HG02938 (cell line): ENCODE data around the gene PHACTR4.
"Not testable (repeated sequence)": the region's sequence is repeated elsewhere in the genome, so short reads cannot be mapped to it uniquely, and the experiment has no call there.

Experiments used
- ATAC-seq: cut with Tn5 transposase; IDR thresholded peaks from one replicate; pipeline ENCODE4 v1.9.1; 2021; ENCODE audit warnings: mild to moderate bottlenecking, moderate library complexity; ENCODE audit not compliant: unreplicated experiment

PHACTR4 gene

GRCh38 chr1:28428012-28428411, 58.5 kb downstream of the PHACTR4 start:
- ATAC-seq: no peak

- no peak for ATAC-seq
Observed at GRCh38 chr1:28428990-28429520, 59.5 kb downstream of the PHACTR4 start.

GRCh38 chr1:28436211-28436769, 66.8 kb downstream of the PHACTR4 start:
- ATAC-seq: no peak

GRCh38 chr1:28437264-28437923, 67.9 kb downstream of the PHACTR4 start:
- ATAC-seq: no peak

DNA sequence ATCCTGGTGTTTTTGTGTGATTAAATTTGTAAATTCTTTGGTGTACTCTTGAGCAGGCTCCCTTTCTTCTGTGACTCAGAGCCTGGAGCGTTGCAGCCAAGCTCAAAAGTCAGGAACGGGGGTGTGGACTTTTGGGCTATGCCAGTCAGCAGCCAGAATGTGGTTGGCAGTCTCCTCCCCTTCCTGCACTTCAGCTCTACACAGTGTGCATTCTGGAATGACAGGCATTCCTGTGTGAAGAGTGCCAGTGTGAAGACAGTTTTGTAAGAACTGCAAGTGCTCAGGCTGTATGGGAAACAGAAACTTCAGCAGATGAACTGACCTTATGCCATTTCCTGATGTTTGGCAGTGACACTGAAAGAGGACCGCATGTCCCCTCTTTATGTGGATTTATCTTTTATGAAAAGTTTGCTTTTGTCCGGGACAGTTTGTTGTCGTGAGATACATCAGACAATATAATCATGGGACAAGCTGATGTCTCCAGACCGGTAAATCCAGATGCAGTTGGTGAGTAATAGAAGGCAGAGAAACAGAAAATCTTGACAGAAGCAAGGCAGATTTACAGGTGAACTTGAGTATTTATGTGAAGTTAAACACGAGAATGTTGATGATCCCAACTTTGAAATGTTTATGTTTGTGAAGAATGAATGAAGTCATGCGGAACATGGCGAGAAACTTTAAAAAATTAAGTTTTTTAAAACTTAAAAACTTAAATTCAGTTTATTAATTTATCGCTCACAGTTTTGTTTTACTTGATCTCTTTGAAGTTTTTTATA, 68.6 kb downstream of the PHACTR4 start:
- ATAC-seq: no peak

DNA sequence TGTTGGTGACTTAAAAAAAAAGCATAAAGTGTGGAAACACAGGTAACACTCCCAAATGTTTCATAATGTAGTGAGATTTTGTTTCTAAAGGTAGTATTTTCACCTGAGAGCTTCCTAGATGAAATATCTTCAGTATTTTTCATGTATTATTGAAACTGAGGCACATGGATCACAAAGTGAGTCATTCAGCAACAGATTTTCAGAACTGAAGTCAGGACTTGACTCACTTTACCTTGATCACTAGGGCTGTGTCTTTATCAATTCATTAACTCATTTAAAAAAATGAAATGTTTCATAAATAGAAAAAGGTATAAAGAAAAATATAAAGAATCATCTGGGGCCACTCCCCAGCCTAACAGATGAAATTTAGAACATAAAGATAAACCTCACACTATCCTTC, 69.8 kb downstream of the PHACTR4 start:
- no peak for ATAC-seq

DNA sequence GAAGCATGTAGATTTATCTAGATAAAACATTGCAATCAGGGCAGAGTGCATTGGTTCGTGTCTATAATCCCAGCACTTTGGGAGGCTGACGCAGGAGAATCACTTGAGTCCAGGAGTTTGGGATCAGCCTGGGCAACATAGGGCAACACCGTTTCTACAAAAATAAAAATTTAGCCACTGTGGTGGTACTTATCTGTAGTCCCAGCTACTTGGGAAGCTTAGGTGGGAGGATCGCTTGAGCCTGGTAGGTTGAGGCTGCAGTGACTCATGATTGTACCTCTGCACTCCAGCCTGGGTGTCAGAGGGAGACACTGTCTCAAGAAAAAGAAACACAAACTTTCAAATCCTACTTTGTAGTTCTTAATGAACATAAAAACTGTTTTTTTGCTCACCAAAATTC, 72.1 kb downstream of the PHACTR4 start:
- no peak for ATAC-seq

- no peak for ATAC-seq
Observed at GRCh38 chr1:28443550-28443949, 74.0 kb downstream of the PHACTR4 start.

GRCh38 chr1:28447679-28448078, 78.1 kb downstream of the PHACTR4 start:
- ATAC-seq: no peak

GRCh38 chr1:28448094-28448611, 78.6 kb downstream of the PHACTR4 start:
- not testable (repeated sequence) for ATAC-seq

DNA sequence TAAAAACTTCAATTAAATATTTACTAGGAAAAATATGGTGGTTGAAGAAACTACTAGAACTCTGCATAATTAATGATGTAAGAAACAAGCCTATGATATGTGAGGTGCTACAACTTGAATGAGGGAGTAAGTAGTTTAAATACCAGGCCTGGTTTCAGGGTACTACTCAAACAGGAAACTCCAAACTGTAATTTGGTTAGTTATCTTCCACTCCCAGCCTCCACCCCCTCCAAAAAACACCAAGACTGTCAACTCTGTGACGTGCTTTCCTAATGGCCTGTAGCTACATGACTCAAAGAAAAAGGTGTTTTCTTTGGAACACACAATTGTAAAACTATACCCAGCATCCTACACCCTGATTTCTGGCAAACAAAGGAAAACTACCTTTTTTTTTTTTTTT, 80.4 kb downstream of the PHACTR4 start:
- ATAC-seq: no peak

DNA sequence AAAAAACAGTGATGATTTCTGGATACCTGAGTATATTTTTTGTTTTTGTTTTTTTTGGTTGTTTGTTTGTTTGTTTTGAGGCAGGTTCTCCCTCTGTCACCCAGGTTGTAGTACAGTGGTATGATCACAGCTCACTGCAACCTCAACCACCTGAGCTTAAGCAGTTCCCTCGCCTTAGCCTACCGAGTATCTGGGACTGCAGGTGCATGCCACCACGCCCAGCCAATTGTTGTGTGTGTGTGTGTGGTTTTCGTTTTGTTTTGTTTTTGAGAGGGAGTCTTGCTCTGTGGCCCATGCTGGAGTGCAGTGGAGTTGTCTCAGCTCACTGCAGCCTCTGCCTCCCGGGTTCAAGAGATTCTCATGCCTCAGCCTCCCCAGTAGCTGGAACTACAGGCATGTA, 81.0 kb downstream of the PHACTR4 start:
- ATAC-seq: no peak

DNA sequence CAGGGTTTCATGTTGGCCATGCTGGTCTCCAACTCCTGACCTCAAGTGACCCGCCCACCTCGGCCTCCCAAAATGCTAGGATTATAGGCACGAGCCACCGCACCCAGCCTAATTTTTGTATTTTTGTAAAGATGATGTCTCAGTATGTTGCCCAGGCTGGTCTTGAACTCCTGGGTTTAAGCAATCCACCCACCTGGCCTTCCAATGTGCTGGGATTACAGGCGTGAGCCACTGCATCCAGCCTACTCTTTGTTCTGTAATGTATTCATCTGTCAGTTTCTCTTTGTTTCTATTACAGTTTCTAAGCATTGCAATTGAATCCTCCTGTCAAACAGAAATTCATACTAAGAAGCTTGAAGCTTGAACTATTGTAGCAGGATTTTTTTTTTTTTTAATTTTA, 81.5 kb downstream of the PHACTR4 start:
- ATAC-seq: no peak

DNA sequence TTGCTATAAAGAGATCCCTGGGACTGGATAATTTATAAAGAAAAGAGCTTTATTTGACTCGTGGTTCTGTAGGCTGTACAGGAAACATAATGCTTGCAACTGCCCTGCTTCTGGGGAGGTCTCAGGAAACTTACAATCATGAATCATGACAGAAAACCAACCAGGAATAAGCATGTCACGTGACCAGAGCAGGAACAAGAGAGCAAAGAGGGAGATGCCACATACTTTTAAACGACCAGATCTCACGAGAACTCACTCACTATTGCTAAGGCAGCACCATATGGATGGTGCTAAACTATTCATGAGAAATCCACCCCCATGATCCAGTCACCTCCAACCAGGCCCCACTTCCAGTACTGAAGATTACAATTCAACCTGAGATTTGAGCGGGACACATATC, 86.5 kb downstream of the PHACTR4 start:
- ATAC-seq: no peak

GRCh38 chr1:28457678-28458077, 88.1 kb downstream of the PHACTR4 start:
- ATAC-seq: no peak

- no peak for ATAC-seq
Observed at GRCh38 chr1:28458237-28459228, 89.0 kb downstream of the PHACTR4 start.

DNA sequence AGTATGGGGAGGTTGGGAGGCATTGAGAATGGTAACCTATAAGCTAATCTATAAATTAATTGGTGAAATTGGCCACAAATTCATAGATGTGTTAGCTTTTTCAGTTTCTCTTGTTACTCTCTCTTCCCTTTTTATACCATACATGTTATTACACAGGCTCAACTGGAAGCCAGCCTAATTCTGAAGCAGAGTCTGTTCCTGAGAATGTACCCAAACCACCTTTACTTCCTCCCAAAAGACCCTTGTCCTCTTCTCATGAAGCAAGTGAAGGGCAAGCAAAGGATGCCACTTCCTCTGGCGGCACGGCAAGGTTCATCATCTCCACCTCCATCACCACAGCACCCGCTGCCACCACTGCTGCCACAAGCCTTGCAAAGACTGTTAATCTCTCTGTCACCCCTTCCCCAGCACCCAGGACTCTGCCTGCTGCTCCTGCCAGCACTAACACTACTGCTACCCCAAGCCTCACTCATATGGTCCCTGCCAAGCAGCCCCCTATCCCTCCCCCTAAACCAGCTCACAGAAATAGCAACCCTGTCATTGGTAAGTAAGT, 96.8 kb downstream of the PHACTR4 start:
- no peak for ATAC-seq

DNA sequence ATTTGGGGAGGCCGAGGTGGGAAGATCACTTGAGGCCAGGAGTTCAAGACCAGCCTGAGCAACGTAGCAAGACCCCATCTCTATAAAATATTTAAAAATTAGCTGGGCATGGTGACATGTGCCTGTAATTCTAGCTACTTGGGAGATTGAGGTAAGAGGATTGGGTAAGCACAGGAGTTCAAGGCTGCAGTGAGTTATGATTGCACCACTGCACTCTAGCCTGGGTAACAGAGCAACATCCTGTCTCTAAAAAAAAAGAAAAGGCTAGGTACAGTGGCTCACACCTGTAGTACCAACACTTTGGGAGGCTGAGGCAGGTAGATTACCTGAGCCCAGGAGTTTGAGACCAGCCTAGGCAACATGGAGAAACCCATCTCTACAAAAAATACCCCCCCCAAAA, 100.6 kb downstream of the PHACTR4 start:
- no peak for ATAC-seq

DNA sequence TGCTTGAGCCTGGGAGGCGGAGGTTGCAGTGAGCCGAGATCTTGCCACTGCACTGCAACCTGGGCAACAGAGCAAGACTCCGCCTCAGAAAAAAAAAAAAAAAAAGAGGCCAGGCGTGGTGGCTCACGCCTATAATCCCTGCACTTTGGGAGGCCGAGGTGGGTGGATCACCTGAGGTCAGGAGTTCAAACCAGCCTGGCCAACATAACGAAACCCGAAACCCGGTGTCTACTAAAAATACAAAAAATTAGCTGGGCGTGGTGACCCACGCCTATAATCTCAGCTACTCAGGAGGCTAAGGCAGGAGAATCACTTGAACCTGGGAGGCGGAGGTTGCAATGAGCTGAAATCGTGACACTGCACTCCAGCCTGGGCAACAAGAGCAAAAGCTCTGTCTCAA, 110.0 kb downstream of the PHACTR4 start:
- ATAC-seq: not testable (repeated sequence)

GRCh38 chr1:28480308-28480707, 110.8 kb downstream of the PHACTR4 start:
- no peak for ATAC-seq
